Sigmoid colon (tissue), 4 donors: Measurements from ENCODE around the gene TRIO.

Experiments used
- EP300 ChIP-seq, 4 donors: sonication (generic); formaldehyde crosslinking; IDR thresholded peaks; one replicate each; pipeline ENCODE4 v1.6.1; 2017; ENCODE audit warnings: antibody characterized with exemption in 4 of 4
- POLR2A ChIP-seq, 2 donors: fragments of 450-650 bp; IDR thresholded peaks; one replicate each; pipeline ENCODE4 v1.6.1; 2016; ENCODE audit warnings: antibody characterized with exemption in 2 of 2, mild to moderate bottlenecking in 2 of 2, moderate library complexity in 2 of 2
- POLR2AphosphoS5 ChIP-seq, 4 donors: sonication (generic); formaldehyde crosslinking; IDR thresholded peaks; one replicate each; pipeline ENCODE4 v1.6.1; 2017; ENCODE audit warnings: antibody characterized with exemption in 4 of 4
- TF ChIP-seq, protein P1 (sequence below), 4 experiments: fragments of 450-650 bp in 3 of 4; fragments of 200-600 bp in 1 of 4; IDR thresholded peaks; one replicate each; pipeline ENCODE4 v1.5.1; 2016 to 2019; ENCODE audit warnings: antibody characterized with exemption in 4 of 4, mild to moderate bottlenecking in 3 of 4, moderate library complexity in 2 of 4

DNA sequence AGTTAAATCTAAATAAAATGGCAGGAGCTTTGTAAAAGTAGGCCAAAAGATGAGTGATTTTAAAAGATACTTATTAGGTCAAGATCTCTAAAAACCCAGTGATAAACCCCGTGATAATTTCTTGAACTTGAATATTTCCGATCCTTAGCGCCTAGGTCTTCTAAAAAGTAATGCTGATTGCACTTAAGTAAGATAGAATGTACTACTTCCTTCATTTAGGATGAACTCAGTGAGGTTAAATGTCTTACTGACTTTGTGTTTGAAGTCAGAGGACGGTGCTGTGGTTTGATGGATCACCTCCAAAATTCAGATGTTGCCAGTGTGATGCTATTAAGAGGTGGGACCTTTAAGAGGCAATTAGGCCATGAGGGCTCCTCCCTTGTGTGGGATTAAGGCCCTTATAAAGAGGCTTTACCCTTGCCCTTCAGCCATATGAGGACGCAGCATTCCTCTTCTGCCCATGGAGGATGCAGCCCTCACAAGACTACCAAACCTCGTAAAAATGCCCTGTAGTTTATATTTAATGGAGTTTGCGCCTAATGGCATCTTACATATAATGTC lies 130.1 kb downstream of the TRIO start:
- TF ChIP-seq, protein P1, sequence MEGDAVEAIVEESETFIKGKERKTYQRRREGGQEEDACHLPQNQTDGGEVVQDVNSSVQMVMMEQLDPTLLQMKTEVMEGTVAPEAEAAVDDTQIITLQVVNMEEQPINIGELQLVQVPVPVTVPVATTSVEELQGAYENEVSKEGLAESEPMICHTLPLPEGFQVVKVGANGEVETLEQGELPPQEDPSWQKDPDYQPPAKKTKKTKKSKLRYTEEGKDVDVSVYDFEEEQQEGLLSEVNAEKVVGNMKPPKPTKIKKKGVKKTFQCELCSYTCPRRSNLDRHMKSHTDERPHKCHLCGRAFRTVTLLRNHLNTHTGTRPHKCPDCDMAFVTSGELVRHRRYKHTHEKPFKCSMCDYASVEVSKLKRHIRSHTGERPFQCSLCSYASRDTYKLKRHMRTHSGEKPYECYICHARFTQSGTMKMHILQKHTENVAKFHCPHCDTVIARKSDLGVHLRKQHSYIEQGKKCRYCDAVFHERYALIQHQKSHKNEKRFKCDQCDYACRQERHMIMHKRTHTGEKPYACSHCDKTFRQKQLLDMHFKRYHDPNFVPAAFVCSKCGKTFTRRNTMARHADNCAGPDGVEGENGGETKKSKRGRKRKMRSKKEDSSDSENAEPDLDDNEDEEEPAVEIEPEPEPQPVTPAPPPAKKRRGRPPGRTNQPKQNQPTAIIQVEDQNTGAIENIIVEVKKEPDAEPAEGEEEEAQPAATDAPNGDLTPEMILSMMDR (IDR thresholded peaks at IDR 0.05): no peak
- TF ChIP-seq POLR2A (IDR thresholded peaks at IDR 0.05) (no peak), POLR2AphosphoS5 (IDR thresholded peaks at IDR 0.05) (no peak), EP300 (IDR thresholded peaks at IDR 0.05) (no peak)
